Mammary epithelial cell (primary cell): ENCODE measurements around the gene PICALM.

Experiments used
- EZH2 ChIP-seq: IDR thresholded peaks from 2 replicates; pipeline ENCODE4 v1.6.1; 2012; ENCODE audit warnings: low read length, inconsistent platforms, borderline replicate concordance
- TF ChIP-seq, protein P1 (sequence below), 2 donors: IDR thresholded peaks in 1 of 2; conservative IDR thresholded peaks in 1 of 2; 2 replicates each; pipeline ENCODE4 v1.5.1; 2011 to 2012; ENCODE audit warnings: inconsistent platforms in 2 of 2, low read length in 2 of 2, mild to moderate bottlenecking in 2 of 2, control low read depth in 1 of 2, low read depth in 1 of 2; ENCODE audit not compliant: insufficient read depth in 1 of 2; ENCODE audit errors: extremely low read depth in 1 of 2

DNA sequence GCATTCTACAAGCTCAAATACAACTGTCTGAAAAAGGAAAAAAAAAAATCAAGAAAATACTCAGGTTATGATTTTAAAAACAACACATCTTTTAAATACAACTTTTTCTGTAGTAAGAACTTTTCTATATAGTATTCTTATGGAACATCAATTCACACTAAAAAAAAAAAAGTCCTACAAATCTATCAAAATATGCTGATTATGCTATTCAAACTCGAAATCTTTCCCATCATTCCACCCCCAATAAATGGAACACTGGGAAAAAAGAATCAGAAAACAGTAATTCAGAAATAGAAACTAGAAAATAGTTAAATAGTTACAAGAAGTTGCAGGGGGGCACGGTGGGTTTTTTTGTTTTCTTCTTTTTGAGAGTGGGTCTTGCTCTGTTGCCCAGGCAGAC, 77.4 kb downstream of the PICALM start:
- TF ChIP-seq, protein P1, sequence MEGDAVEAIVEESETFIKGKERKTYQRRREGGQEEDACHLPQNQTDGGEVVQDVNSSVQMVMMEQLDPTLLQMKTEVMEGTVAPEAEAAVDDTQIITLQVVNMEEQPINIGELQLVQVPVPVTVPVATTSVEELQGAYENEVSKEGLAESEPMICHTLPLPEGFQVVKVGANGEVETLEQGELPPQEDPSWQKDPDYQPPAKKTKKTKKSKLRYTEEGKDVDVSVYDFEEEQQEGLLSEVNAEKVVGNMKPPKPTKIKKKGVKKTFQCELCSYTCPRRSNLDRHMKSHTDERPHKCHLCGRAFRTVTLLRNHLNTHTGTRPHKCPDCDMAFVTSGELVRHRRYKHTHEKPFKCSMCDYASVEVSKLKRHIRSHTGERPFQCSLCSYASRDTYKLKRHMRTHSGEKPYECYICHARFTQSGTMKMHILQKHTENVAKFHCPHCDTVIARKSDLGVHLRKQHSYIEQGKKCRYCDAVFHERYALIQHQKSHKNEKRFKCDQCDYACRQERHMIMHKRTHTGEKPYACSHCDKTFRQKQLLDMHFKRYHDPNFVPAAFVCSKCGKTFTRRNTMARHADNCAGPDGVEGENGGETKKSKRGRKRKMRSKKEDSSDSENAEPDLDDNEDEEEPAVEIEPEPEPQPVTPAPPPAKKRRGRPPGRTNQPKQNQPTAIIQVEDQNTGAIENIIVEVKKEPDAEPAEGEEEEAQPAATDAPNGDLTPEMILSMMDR (conservative IDR thresholded peaks at IDR 0.05 in 1 of 2, IDR thresholded peaks at IDR 0.05 in 1 of 2; ENCODE audit: extremely low read depth in 1 of 2, insufficient read depth in 1 of 2, low read depth in 1 of 2, low read length in 2 of 2) = no peak
- no peak for TF ChIP-seq EZH2
